NCI-H82 treated with DMSO at 0.1 percent for 48 hours (cell line): ENCODE measurements around the gene ATE1.
"Not testable (repeated sequence)": the region's sequence is repeated elsewhere in the genome, so short reads cannot be mapped to it uniquely, and the experiment has no call there.

Experiments
- DNase-seq: peaks from one replicate; lab custom pipeline; 2025; ENCODE audit not compliant: unreplicated experiment; lab: John Stamatoyannopoulos, UW

ATE1 gene

DNA sequence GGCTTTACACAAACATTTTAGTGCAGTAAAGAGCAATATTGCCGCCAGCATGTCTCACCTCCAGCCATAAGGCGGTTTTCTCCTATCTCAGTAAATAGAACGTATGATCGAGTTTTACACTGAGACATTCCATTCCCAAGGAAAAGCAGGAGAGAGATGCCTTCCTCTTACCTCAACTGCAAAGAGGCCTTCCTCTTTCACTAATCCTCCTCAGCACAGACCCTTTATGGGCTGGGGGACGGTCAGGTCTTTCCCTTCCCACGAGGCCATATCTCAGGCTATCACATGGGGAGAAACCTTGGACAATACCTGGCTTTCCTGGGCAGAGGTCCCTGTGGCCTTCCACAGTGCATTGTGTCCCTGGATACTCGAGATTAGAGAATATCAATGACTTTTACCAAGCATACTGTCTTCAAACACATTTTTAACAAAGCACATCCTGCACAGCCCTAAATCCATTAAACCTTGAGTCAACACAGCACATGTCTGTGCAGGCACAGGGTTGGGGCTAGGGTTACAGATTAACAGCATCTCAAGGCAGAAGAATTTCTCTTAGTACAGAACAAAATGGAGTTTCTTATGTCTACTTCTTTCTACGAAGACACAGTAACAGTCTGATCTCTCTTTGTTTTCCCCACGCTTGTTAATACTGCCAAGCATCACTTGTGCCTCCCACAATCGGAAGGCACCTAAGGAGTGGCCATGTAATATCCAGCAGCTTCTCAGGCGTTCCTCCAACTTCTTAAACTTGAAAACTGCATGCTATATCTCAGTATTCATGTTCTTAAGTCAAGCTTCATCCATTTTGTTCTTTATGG, 2.6 kb upstream of the ATE1 start:
- not testable (repeated sequence) for DNase-seq

GRCh38 chr10:121929585-121930267, 1.9 kb upstream of the ATE1 start:
- not testable (repeated sequence) for DNase-seq

GRCh38 chr10:121928528-121928884, 675 bp upstream of the ATE1 start:
- DNase-seq = no peak

- no peak for DNase-seq
These were observed 452 bp downstream of the ATE1 start for GRCh38 chr10:121927318-121927840.

- DNase-seq = no peak
These were observed 1.0 kb downstream of the ATE1 start for GRCh38 chr10:121926671-121927317.

GRCh38 chr10:121926157-121926556, 1.7 kb downstream of the ATE1 start:
- DNase-seq = no peak

GRCh38 chr10:121921238-121921931, 6.4 kb downstream of the ATE1 start:
- peak; percentile 60 for DNase-seq

DNA sequence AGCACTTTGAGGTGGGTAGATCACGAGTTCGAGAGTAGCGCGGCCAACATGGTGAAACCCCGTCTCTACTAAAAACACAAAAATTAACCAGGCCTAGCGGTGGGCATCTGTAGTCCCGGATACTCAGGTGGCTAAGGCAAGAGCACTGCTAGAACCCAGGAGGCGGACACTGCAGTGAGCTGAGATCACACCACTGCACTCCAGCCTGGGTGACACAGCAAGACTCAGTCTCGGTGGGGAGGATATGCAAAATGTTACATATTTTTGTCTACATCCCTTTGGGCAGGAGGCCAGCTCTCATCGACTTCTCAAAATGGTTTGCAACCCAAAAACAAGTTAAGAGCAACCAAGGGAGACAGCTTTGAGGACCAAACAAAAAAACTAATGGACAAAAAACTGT, 8.2 kb downstream of the ATE1 start:
- DNase-seq = no peak

DNA sequence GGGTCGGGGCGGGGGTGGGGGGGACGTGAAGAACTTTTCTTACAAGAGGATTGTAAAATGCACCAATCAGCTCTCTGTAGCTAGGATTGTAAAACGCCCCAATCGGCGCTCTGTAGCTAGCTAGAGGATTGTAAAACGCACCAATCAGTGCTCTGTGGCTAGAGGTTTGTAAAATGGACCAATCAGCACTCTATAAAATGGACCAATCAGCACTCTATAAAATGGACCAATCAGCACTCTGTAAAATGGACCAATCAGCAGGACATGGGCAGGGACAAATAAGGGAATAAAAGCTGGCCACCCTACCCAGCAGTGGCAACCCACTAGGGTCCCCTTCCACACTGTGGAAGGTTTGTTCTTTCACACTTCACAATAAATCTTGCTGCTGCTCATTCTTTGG, 9.0 kb downstream of the ATE1 start:
- not testable (repeated sequence) for DNase-seq

GRCh38 chr10:121914661-121915060, 13.2 kb downstream of the ATE1 start:
- no peak for DNase-seq

GRCh38 chr10:121911421-121911697, 16.5 kb downstream of the ATE1 start:
- no peak for DNase-seq

DNA sequence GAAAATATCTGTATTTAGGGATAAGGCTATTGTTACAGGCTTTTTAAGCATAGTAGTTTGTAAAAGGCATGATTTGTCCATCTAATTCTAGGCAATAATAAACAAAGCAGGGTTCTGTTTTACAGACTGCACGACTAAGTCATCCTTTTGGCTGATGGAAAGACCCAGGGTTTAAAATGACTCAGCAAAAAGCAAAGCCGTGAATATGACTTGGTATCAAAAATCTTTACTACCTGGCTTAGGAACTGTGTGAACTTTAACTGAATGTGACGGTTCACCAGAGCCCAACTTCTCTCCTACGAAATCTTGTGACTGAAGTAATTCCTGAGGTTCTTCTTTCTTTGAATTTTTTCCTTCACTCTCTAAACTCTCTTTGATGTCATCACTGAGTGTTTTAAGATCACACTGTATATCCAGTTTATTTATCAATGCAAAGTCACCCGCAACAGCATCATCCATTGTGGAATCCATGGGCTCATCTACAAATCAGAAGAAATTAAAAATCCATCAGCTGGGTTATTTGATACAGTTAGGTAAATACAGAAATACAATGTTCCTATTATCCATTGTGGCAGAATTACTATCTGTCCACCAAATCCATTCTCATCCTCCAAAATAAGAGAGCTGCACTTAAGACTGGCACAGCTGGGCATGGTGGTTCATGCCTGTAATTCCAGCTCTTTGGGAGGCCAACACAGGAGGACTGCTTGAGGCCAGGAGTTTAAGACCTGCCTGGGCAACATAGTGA, 17.0 kb downstream of the ATE1 start:
- DNase-seq = no peak

- no peak for DNase-seq
These were observed 22.9 kb downstream of the ATE1 start for GRCh38 chr10:121904888-121905287.

DNA sequence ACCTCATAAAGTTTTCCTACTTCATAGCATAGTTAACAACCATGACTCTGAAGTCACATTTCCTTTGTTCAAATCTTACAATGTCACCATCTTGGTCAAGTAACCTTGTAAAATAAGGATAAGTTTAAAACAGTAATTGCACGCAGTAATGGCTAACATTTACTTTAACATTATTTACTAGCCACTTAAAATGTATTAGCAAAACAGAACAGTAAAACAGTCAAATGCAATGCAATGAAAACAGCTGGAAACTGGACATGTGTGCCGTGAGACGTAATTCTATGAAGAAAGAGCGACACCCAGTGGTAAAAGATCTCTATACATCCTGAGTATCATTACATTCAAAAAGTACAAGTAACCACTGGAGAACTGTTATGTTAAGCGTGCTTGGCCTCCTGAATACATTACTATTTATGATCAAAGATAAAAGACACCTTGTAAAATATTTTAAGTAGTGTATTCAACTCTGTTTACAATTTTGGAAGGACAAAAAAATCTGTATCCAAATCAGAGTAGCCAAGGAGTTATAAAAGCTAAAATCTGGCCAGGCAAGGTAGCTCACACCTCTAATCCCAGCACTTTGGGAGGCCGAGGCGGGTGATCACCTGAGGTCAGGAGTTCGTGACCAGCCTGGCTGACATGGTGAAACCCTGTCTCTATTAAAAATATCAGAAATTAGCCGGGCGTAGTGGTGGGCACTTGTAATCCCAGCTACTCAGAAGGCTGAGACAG, 27.2 kb downstream of the ATE1 start:
- peak; percentile 33 for DNase-seq

DNA sequence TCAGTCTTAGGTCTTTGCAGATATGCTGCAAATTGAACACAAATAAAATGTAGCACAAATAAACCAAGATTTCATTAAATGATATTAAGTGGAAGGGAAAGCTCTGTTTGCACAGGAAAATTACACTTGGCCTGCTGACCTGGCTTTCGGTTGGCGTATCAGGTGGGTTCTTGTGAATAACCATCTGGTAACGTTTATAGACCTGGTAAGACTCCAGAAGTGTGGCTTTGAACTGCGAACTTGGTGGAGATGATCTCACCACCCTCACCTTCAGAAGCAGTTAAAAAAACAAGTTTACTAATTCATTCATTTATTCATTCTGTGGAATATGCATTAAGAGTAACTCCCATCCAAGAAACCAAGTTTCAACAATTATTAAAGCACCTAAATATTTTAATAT, 28.1 kb downstream of the ATE1 start:
- DNase-seq = no peak

DNA sequence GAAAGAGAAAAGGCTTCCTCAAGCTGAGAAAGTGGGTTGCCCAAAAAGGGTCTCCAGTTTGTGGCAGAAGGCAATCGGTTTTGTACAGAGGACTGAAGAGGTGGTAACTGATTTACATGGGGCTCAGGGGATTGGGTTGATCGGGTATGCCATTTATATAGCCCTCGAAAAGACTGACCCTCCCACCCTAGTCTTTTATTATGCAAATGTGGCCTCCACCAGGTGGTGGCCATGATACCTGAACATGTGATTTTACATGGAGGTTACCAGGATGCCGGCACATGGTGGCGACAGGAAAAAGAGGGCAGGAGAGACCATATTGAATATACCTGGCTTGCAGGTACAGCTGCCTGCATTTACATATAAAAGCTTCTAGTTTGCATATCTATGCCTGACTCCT, 36.7 kb downstream of the ATE1 start:
- no peak for DNase-seq

DNA sequence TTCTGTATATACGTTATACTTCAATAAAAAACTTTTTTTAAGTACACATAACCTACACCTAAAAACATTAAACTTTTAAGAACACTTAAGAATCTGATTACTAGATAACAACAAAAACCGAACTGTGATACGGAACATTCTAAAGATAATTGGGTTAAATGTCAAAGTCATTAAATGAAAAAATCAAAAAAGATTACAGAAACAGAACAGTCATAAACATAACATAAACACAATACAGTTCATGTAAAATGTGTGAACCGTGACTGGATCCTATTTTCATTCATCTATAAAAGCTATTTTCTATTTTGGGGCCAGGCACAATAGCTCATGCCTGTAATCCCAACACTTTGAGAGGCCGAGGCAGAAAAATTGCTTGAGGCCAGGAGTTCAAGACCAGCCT, 38.6 kb downstream of the ATE1 start:
- no peak for DNase-seq

DNA sequence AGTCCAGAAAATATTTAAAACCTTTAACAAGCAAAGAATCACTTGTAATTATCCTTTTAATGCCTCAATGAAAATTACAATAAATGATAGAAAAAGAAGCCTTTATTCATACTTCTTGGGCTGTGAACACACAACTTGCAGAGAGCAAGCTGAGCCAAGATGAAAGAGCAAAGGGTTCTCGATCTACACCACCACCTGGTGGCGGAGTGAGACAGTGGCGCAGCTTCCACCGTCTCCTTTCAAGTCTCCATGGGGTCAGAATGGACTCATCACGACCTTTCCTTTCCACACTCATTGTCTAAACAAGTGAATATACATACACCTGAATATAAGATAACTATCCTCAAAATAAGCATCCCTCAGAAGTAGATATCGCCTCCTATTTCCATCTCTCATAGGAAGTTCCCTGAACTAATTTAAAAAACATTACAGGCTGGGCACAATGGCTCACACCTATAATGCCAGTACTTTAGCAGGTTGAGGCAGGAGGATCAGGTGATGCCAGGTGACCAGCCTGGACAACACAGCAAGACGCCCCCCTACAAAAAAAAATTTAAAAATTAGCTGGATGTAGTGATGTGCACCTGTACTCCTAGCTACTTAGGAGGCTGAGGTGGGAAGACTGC, 40.7 kb downstream of the ATE1 start:
- DNase-seq = peak; percentile 5

GRCh38 chr10:121886181-121886580, 41.6 kb downstream of the ATE1 start:
- no peak for DNase-seq

DNA sequence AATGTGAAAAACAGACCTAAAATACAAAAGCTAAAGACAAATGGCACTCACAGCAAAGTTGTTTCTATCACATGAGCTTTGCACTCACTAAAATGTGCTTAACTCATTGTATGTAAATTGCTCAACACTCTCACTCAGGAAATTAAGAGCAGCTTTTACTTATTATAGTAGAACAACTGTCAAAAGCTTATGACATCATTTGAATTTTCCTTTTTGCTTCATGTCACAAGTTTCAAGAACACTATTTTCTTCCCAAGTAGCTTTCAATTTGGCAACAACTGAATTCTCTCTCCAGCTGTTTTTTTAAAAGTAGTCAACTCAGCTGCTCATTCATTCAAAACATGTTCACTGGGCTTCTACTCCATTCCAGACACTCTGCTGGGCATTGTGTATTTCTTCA, 46.9 kb downstream of the ATE1 start:
- no peak for DNase-seq
